ENCODE measurements around the gene NTNG1. TPM values are rescaled to one million over a fixed set of nuclear protein-coding genes. Genes with fewer than 3 reads are reported as not detected.

The NTNG1 gene
- total RNA-seq, 1 donor from 2014 or later: not detected

- DNase-seq (ENCODE audit: low read depth in 2 of 2): no peak
Measured at GRCh38 chr1:107450899-107451664, 310.2 kb downstream of the NTNG1 start.

- no peak for DNase-seq (ENCODE audit: low read depth in 2 of 2)
Measured at GRCh38 chr1:107451715-107452114, 310.9 kb downstream of the NTNG1 start.

GRCh38 chr1:107454791-107455190 lies 314.0 kb downstream of the NTNG1 start:
- no peak for DNase-seq (ENCODE audit: low read depth in 2 of 2)

GRCh38 chr1:107457989-107458388 lies 317.1 kb downstream of the NTNG1 start:
- DNase-seq (ENCODE audit: low read depth in 2 of 2): no peak

GRCh38 chr1:107459204-107459904 lies 318.5 kb downstream of the NTNG1 start:
- no peak for DNase-seq (ENCODE audit: low read depth in 2 of 2)

GRCh38 chr1:107460035-107460434 lies 319.2 kb downstream of the NTNG1 start:
- DNase-seq (ENCODE audit: low read depth in 2 of 2): no peak

- no peak for DNase-seq (ENCODE audit: low read depth in 2 of 2)
Measured at GRCh38 chr1:107464827-107465226, 324.0 kb downstream of the NTNG1 start.

GRCh38 chr1:107467286-107467685 lies 326.4 kb downstream of the NTNG1 start:
- DNase-seq (ENCODE audit: low read depth in 2 of 2): no peak

GRCh38 chr1:107467811-107468210 lies 327.0 kb downstream of the NTNG1 start:
- DNase-seq (ENCODE audit: low read depth in 2 of 2): no peak

- no peak for DNase-seq (ENCODE audit: low read depth in 2 of 2)
Measured at GRCh38 chr1:107473065-107473464, 332.2 kb downstream of the NTNG1 start.

- no peak for DNase-seq (ENCODE audit: low read depth in 2 of 2)
Measured at GRCh38 chr1:107474877-107475612, 334.2 kb downstream of the NTNG1 start.

- DNase-seq (ENCODE audit: low read depth in 2 of 2): no peak
Measured at GRCh38 chr1:107477233-107477632, 336.4 kb downstream of the NTNG1 start.

GRCh38 chr1:107479865-107480350 lies 339.1 kb downstream of the NTNG1 start:
- no peak for DNase-seq (ENCODE audit: low read depth in 2 of 2)

GRCh38 chr1:107480548-107481415 lies 339.9 kb downstream of the NTNG1 start:
- DNase-seq (ENCODE audit: low read depth in 2 of 2): peak in 1 of 2 donors; percentile 10

- no peak for DNase-seq (ENCODE audit: low read depth in 2 of 2)
Measured at GRCh38 chr1:107481756-107482384, 341.0 kb downstream of the NTNG1 start.

- DNase-seq (ENCODE audit: low read depth in 2 of 2): no peak
Measured at GRCh38 chr1:107483949-107484348, 343.1 kb downstream of the NTNG1 start.

- no peak for DNase-seq (ENCODE audit: low read depth in 2 of 2)
Measured at GRCh38 chr1:107486349-107486748, 345.5 kb downstream of the NTNG1 start.

- no peak for DNase-seq (ENCODE audit: low read depth in 2 of 2)
Measured at GRCh38 chr1:107487506-107487905, 346.7 kb downstream of the NTNG1 start.

- DNase-seq (ENCODE audit: low read depth in 2 of 2): no peak
Measured at GRCh38 chr1:107491582-107491981, 350.7 kb downstream of the NTNG1 start.

GRCh38 chr1:107493111-107493716 lies 352.4 kb downstream of the NTNG1 start:
- no peak for DNase-seq (ENCODE audit: low read depth in 2 of 2)

Data from lung microvascular endothelial cell (primary cell).